Activated B cell treated with CpG ODN at 0.5 μM for 24 hours (primary cell): ENCODE data around the gene PFKFB4. TPM values are rescaled to one million over a fixed set of nuclear protein-coding genes. Genes with fewer than 3 reads are reported as not detected.

Experiments used
- ATAC-seq: fragments of 200-7000 bp; cut with Tn5 transposase; one replicate; pipeline ENCODE4 v1.10.0; 2021; ENCODE audit warnings: low read depth, mild to moderate bottlenecking, moderate library complexity
- CTCF ChIA-PET: fragments of 350-600 bp; sonication (Branson Sonifier 250); formaldehyde crosslinking; loops from one replicate; lab custom pipeline; 2021; ENCODE audit warnings: antibody characterized with exemption; lab: Charles Lee
- POLR2A ChIA-PET: fragments of 350-600 bp; sonication (Branson Sonifier 250); formaldehyde crosslinking; loops from one replicate; lab custom pipeline; 2021; ENCODE audit warnings: antibody characterized with exemption; lab: Charles Lee
- DNase-seq: peaks from one replicate; pipeline ENCODE4 v3.0.0; 2022
- H3K27ac Mint-ChIP-seq: one replicate; pipeline ENCODE4 v1.8.0; 2020; ENCODE audit warnings: mixed read lengths
- H3K27me3 Mint-ChIP-seq: one replicate; pipeline ENCODE4 v1.8.0; 2021; ENCODE audit warnings: mixed read lengths
- H3K36me3 Mint-ChIP-seq: one replicate; pipeline ENCODE4 v1.8.0; 2021; ENCODE audit warnings: low read depth, mixed read lengths
- H3K4me1 Mint-ChIP-seq: one replicate; pipeline ENCODE4 v1.8.0; 2021; ENCODE audit warnings: mixed read lengths
- H3K4me3 Mint-ChIP-seq: one replicate; pipeline ENCODE4 v1.8.0; 2020; ENCODE audit warnings: mild to moderate bottlenecking, mixed read lengths
- H3K9me3 Mint-ChIP-seq: one replicate; pipeline ENCODE4 v1.8.0; 2020; ENCODE audit warnings: mixed read lengths
- intact Hi-C: fragments of 100-400 bp; cut with micrococcal nuclease; formaldehyde crosslinking; loops from one replicate; pipeline ENCODE4 v1.15.1; 2024
- total RNA-seq: library from RNA; stranded (reverse); gene quantifications from 2 replicates; pipeline ENCODE4 v1.2.3, GENCODE V29; 2022
- TF ChIP-seq, protein P1 (sequence below): fragments of 200-600 bp; IDR thresholded peaks from one replicate; pipeline ENCODE4 v1.8.0; 2022; ENCODE audit warnings: antibody characterized with exemption, mild to moderate bottlenecking

The PFKFB4 gene
- total RNA-seq, 1 donor from 2014 or later, result 3.2 TPM

DNA sequence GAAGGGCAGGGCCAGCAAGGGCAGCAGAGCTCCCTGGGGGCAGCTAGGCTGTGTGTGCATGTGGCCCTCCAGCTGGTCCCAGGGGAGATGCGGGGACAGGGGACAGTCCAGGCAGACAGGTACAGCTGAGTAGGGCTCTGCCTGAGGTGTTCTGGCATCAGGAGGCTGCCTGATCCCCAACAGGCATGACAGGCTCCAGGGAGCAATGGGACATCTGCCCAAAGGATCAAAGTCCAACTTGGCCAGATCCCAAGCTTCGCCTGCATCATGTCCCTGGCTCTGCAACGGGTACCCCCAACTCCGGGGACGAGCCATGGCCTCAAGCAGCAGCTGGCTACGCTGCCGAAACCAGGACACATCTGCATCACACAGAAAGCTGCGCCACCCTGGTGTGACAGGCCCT, 88.3 kb downstream of the PFKFB4 start:
- Mint-ChIP-seq H3K36me3 (peaks cover 41% of the 10 kb centered on the region), H3K4me3 (peak overlapping the region; percentile 89), H3K27ac (peak overlapping the region; percentile 96), H3K27me3 (no peaks in the 10 kb centered on the region), H3K9me3 (no peaks in the 10 kb centered on the region), H3K4me1 (peaks cover 73% of the 10 kb centered on the region)
- TF ChIP-seq, protein P1, sequence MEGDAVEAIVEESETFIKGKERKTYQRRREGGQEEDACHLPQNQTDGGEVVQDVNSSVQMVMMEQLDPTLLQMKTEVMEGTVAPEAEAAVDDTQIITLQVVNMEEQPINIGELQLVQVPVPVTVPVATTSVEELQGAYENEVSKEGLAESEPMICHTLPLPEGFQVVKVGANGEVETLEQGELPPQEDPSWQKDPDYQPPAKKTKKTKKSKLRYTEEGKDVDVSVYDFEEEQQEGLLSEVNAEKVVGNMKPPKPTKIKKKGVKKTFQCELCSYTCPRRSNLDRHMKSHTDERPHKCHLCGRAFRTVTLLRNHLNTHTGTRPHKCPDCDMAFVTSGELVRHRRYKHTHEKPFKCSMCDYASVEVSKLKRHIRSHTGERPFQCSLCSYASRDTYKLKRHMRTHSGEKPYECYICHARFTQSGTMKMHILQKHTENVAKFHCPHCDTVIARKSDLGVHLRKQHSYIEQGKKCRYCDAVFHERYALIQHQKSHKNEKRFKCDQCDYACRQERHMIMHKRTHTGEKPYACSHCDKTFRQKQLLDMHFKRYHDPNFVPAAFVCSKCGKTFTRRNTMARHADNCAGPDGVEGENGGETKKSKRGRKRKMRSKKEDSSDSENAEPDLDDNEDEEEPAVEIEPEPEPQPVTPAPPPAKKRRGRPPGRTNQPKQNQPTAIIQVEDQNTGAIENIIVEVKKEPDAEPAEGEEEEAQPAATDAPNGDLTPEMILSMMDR, result no peak
- POLR2A ChIA-PET, result interaction anchor here (3.0 kb wide), 1 partner anchor 22 kb away, joined by 24 read pairs; the partner anchor contains the start of gene ATRIP
- CTCF ChIA-PET, result interaction anchor here (3.0 kb wide), 1 partner anchor 32 kb away, joined by 10 read pairs; no protein-coding TSS in a partner anchor
- intact Hi-C loops, result no loop called here
- no peak for DNase-seq
- no peak for ATAC-seq

Other genes starting within 250 kb of the PFKFB4 start
- gene SPINK8, start 223.1 kb downstream of the PFKFB4 start, total RNA-seq, result not detected in 2 replicates
- gene FBXW12, start 184.6 kb downstream of the PFKFB4 start, total RNA-seq, result not detected in 2 replicates
- 3.5 and 5.4 TPM in 2 replicates for gene PLXNB1, start 126.7 kb downstream of the PFKFB4 start, total RNA-seq
- gene CCDC51, start 116.7 kb downstream of the PFKFB4 start, total RNA-seq, result 8.7 and 8.8 TPM in 2 replicates
- gene TMA7, start 116.5 kb downstream of the PFKFB4 start, total RNA-seq, result 216 and 296 TPM in 2 replicates
- gene ATRIP, start 110.1 kb downstream of the PFKFB4 start, total RNA-seq, result 10.5 and 14.6 TPM in 2 replicates
- 95.7 and 108 TPM in 2 replicates for gene SHISA5, start 52.6 kb downstream of the PFKFB4 start, total RNA-seq
- not detected in 2 replicates for gene UCN2, start 7.0 kb upstream of the PFKFB4 start, total RNA-seq
- 0.98 and 1.5 TPM in 2 replicates for gene COL7A1, start 38.5 kb upstream of the PFKFB4 start, total RNA-seq
- 117 and 118 TPM in 2 replicates for gene UQCRC1, start 52.8 kb upstream of the PFKFB4 start, total RNA-seq
- gene TMEM89, start 65.0 kb upstream of the PFKFB4 start, total RNA-seq, result not detected in 2 replicates
- 12.4 and 21.5 TPM in 2 replicates for gene SLC26A6, start 78.7 kb upstream of the PFKFB4 start, total RNA-seq
- 1.5 and 2.3 TPM in 2 replicates for gene CELSR3, start 106.1 kb upstream of the PFKFB4 start, total RNA-seq
- gene NCKIPSD, start 129.1 kb upstream of the PFKFB4 start, total RNA-seq, result 9.2 and 9.7 TPM in 2 replicates
- gene IP6K2, start 160.4 kb upstream of the PFKFB4 start, total RNA-seq, result 83.2 and 94.1 TPM in 2 replicates